Right renal pelvis (tissue), 4 donors: ENCODE results near the gene RAB40C. TPM values are rescaled to one million over a fixed set of nuclear protein-coding genes. Genes with fewer than 3 reads are reported as not detected.
A peak's percentile ranks its signal among the peaks of the same experiment; 100 is the strongest.

Source experiments
- DNase-seq, 4 donors: peaks; one replicate each; pipeline ENCODE4 v3.0.0-alpha.2; 2013; ENCODE audit warnings: low read depth in 4 of 4, low spot score in 3 of 4, missing footprints in 1 of 4
- polyA plus RNA-seq, 4 donors: library from polyadenylated mRNA; unstranded; fragments of 120-200 nt; gene quantifications; one replicate each; pipeline ENCODE4 v1.2.1, GENCODE V29; 2013; ENCODE audit not compliant: insufficient read length in 4 of 4

RAB40C gene
- polyA plus RNA-seq, 4 donors = 17.1 to 28.6 (median 19.9) TPM

GRCh38 chr16:558298-559020, 31.4 kb upstream of the RAB40C start:
- no peak for DNase-seq

- no peak for DNase-seq
These were observed 30.9 kb upstream of the RAB40C start for GRCh38 chr16:559021-559380.

GRCh38 chr16:559411-560203, 30.3 kb upstream of the RAB40C start:
- DNase-seq = no peak

GRCh38 chr16:560204-560700, 29.6 kb upstream of the RAB40C start, which contains the start of gene PRR35:
TSS of gene PRR35 (plus strand) at chr16:560394. CDS start at chr16:563295, 2,901 bp downstream.
- DNase-seq = no peak

- no peak for DNase-seq
These were observed 29.0 kb upstream of the RAB40C start for GRCh38 chr16:560701-561412.

GRCh38 chr16:561413-561794, 28.5 kb upstream of the RAB40C start:
- DNase-seq = no peak

- DNase-seq = no peak
These were observed 27.6 kb upstream of the RAB40C start for GRCh38 chr16:561957-562938.

GRCh38 chr16:563072-563644, 26.7 kb upstream of the RAB40C start:
- no peak for DNase-seq

GRCh38 chr16:564690-565418, 25.0 kb upstream of the RAB40C start:
- no peak for DNase-seq

- peak in 3 of 4 donors; percentile 58 to 75 (median 72) for DNase-seq
These were observed 24.2 kb upstream of the RAB40C start for GRCh38 chr16:565419-566330.

GRCh38 chr16:566475-567372, 23.1 kb upstream of the RAB40C start, which contains the start of gene NHLRC4:
TSS of gene NHLRC4 (plus strand) at chr16:567005. CDS start at chr16:568048, 1,043 bp downstream.
- peak in 2 of 4 donors; percentile 65 to 69 for DNase-seq

GRCh38 chr16:567373-568256, 22.3 kb upstream of the RAB40C start:
- no peak for DNase-seq

- no peak for DNase-seq
These were observed 21.2 kb upstream of the RAB40C start for GRCh38 chr16:568401-569258.

GRCh38 chr16:569445-570254, 20.2 kb upstream of the RAB40C start, which contains the start of gene PIGQ:
TSS of gene PIGQ (plus strand) at chr16:569968. CDS start at chr16:574075, 4,107 bp downstream.
- no peak for DNase-seq
